ENCODE measurements around the gene CAPZB.

CAPZB gene

GRCh38 chr1:19419691-19420090, 65.6 kb downstream of the CAPZB start:
- Histone ChIP-seq H3K9ac (ENCODE audit: low read depth, low read length) (no peak overlapping the region), H3K27me3 (ENCODE audit: control insufficient read depth, insufficient read depth, low read length) (no peaks in the 10 kb centered on the region), H3K4me3 (ENCODE audit: low read depth, low read length) (no peak overlapping the region), H3K9me3 (ENCODE audit: control insufficient read depth, insufficient read depth, low read length) (no peaks in the 10 kb centered on the region), H3K4me1 (ENCODE audit: control insufficient read depth, insufficient read depth, low read length) (no peaks in the 10 kb centered on the region), H3K36me3 (ENCODE audit: control insufficient read depth, insufficient read depth, low read length) (peaks cover 7% of the 10 kb centered on the region)

GRCh38 chr1:19418503-19418971, 66.8 kb downstream of the CAPZB start:
- H3K36me3 ChIP-seq (ENCODE audit: control insufficient read depth, insufficient read depth, low read length), result peaks cover 7% of the 10 kb centered on the region
- no peaks in the 10 kb centered on the region for H3K9me3 ChIP-seq (ENCODE audit: control insufficient read depth, insufficient read depth, low read length)
- no peak overlapping the region for H3K4me3 ChIP-seq (ENCODE audit: low read depth, low read length)
- H3K27me3 ChIP-seq (ENCODE audit: control insufficient read depth, insufficient read depth, low read length), result no peaks in the 10 kb centered on the region
- no peak overlapping the region for H3K9ac ChIP-seq (ENCODE audit: low read depth, low read length)
- no peaks in the 10 kb centered on the region for H3K4me1 ChIP-seq (ENCODE audit: control insufficient read depth, insufficient read depth, low read length)

GRCh38 chr1:19416921-19417470, 68.3 kb downstream of the CAPZB start:
- Histone ChIP-seq H3K4me3 (ENCODE audit: low read depth, low read length) (no peak overlapping the region), H3K9me3 (ENCODE audit: control insufficient read depth, insufficient read depth, low read length) (no peaks in the 10 kb centered on the region), H3K9ac (ENCODE audit: low read depth, low read length) (no peak overlapping the region), H3K4me1 (ENCODE audit: control insufficient read depth, insufficient read depth, low read length) (no peaks in the 10 kb centered on the region), H3K36me3 (ENCODE audit: control insufficient read depth, insufficient read depth, low read length) (peaks cover 7% of the 10 kb centered on the region), H3K27me3 (ENCODE audit: control insufficient read depth, insufficient read depth, low read length) (no peaks in the 10 kb centered on the region)

- Histone ChIP-seq H3K36me3 (ENCODE audit: control insufficient read depth, insufficient read depth, low read length) (peaks cover 7% of the 10 kb centered on the region), H3K9me3 (ENCODE audit: control insufficient read depth, insufficient read depth, low read length) (no peaks in the 10 kb centered on the region), H3K27me3 (ENCODE audit: control insufficient read depth, insufficient read depth, low read length) (no peaks in the 10 kb centered on the region), H3K4me1 (ENCODE audit: control insufficient read depth, insufficient read depth, low read length) (no peaks in the 10 kb centered on the region), H3K4me3 (ENCODE audit: low read depth, low read length) (no peak overlapping the region), H3K9ac (ENCODE audit: low read depth, low read length) (no peak overlapping the region)
Observed at GRCh38 chr1:19416145-19416544, 69.2 kb downstream of the CAPZB start.

GRCh38 chr1:19414515-19415121, 70.7 kb downstream of the CAPZB start:
- no peaks in the 10 kb centered on the region for H3K9me3 ChIP-seq (ENCODE audit: control insufficient read depth, insufficient read depth, low read length)
- H3K27me3 ChIP-seq (ENCODE audit: control insufficient read depth, insufficient read depth, low read length), result no peaks in the 10 kb centered on the region
- no peak overlapping the region for H3K4me3 ChIP-seq (ENCODE audit: low read depth, low read length)
- no peak overlapping the region for H3K9ac ChIP-seq (ENCODE audit: low read depth, low read length)
- peaks cover 7% of the 10 kb centered on the region for H3K36me3 ChIP-seq (ENCODE audit: control insufficient read depth, insufficient read depth, low read length)
- H3K4me1 ChIP-seq (ENCODE audit: control insufficient read depth, insufficient read depth, low read length), result no peaks in the 10 kb centered on the region

GRCh38 chr1:19413999-19414398, 71.3 kb downstream of the CAPZB start:
- Histone ChIP-seq H3K36me3 (ENCODE audit: control insufficient read depth, insufficient read depth, low read length) (peaks cover 4% of the 10 kb centered on the region), H3K27me3 (ENCODE audit: control insufficient read depth, insufficient read depth, low read length) (no peaks in the 10 kb centered on the region), H3K4me3 (ENCODE audit: low read depth, low read length) (no peak overlapping the region), H3K9ac (ENCODE audit: low read depth, low read length) (no peak overlapping the region), H3K9me3 (ENCODE audit: control insufficient read depth, insufficient read depth, low read length) (no peaks in the 10 kb centered on the region), H3K4me1 (ENCODE audit: control insufficient read depth, insufficient read depth, low read length) (no peaks in the 10 kb centered on the region)

GRCh38 chr1:19412654-19413053, 72.7 kb downstream of the CAPZB start:
- H3K4me3 ChIP-seq (ENCODE audit: low read depth, low read length), result no peak overlapping the region
- no peaks in the 10 kb centered on the region for H3K27me3 ChIP-seq (ENCODE audit: control insufficient read depth, insufficient read depth, low read length)
- H3K9me3 ChIP-seq (ENCODE audit: control insufficient read depth, insufficient read depth, low read length), result no peaks in the 10 kb centered on the region
- no peaks in the 10 kb centered on the region for H3K36me3 ChIP-seq (ENCODE audit: control insufficient read depth, insufficient read depth, low read length)
- H3K9ac ChIP-seq (ENCODE audit: low read depth, low read length), result no peak overlapping the region
- H3K4me1 ChIP-seq (ENCODE audit: control insufficient read depth, insufficient read depth, low read length), result peaks cover 2% of the 10 kb centered on the region

GRCh38 chr1:19411612-19412011, 73.7 kb downstream of the CAPZB start:
- Histone ChIP-seq H3K4me1 (ENCODE audit: control insufficient read depth, insufficient read depth, low read length) (peaks cover 6% of the 10 kb centered on the region), H3K27me3 (ENCODE audit: control insufficient read depth, insufficient read depth, low read length) (no peaks in the 10 kb centered on the region), H3K36me3 (ENCODE audit: control insufficient read depth, insufficient read depth, low read length) (no peaks in the 10 kb centered on the region), H3K4me3 (ENCODE audit: low read depth, low read length) (no peak overlapping the region), H3K9ac (ENCODE audit: low read depth, low read length) (no peak overlapping the region), H3K9me3 (ENCODE audit: control insufficient read depth, insufficient read depth, low read length) (no peaks in the 10 kb centered on the region)

GRCh38 chr1:19410393-19410792, 74.9 kb downstream of the CAPZB start:
- no peak overlapping the region for H3K9ac ChIP-seq (ENCODE audit: low read depth, low read length)
- no peaks in the 10 kb centered on the region for H3K36me3 ChIP-seq (ENCODE audit: control insufficient read depth, insufficient read depth, low read length)
- H3K4me1 ChIP-seq (ENCODE audit: control insufficient read depth, insufficient read depth, low read length), result peaks cover 12% of the 10 kb centered on the region

GRCh38 chr1:19409477-19410341, 75.6 kb downstream of the CAPZB start:
- Histone ChIP-seq H3K9ac (ENCODE audit: low read depth, low read length) (no peak overlapping the region), H3K27me3 (ENCODE audit: control insufficient read depth, insufficient read depth, low read length) (no peaks in the 10 kb centered on the region), H3K4me3 (ENCODE audit: low read depth, low read length) (no peak overlapping the region), H3K36me3 (ENCODE audit: control insufficient read depth, insufficient read depth, low read length) (no peaks in the 10 kb centered on the region), H3K4me1 (ENCODE audit: control insufficient read depth, insufficient read depth, low read length) (peaks cover 12% of the 10 kb centered on the region), H3K9me3 (ENCODE audit: control insufficient read depth, insufficient read depth, low read length) (no peaks in the 10 kb centered on the region)

More at GRCh38 chr1:19410393-19410792, 74.9 kb downstream of the CAPZB start:
- H3K4me3 ChIP-seq (ENCODE audit: low read depth, low read length), result no peak overlapping the region
- no peaks in the 10 kb centered on the region for H3K9me3 ChIP-seq (ENCODE audit: control insufficient read depth, insufficient read depth, low read length)
- H3K27me3 ChIP-seq (ENCODE audit: control insufficient read depth, insufficient read depth, low read length), result no peaks in the 10 kb centered on the region

GRCh38 chr1:19407494-19408096, 77.7 kb downstream of the CAPZB start:
- Histone ChIP-seq H3K4me1 (ENCODE audit: control insufficient read depth, insufficient read depth, low read length) (peaks cover 12% of the 10 kb centered on the region), H3K9ac (ENCODE audit: low read depth, low read length) (no peak overlapping the region), H3K4me3 (ENCODE audit: low read depth, low read length) (no peak overlapping the region), H3K27me3 (ENCODE audit: control insufficient read depth, insufficient read depth, low read length) (no peaks in the 10 kb centered on the region), H3K9me3 (ENCODE audit: control insufficient read depth, insufficient read depth, low read length) (no peaks in the 10 kb centered on the region), H3K36me3 (ENCODE audit: control insufficient read depth, insufficient read depth, low read length) (peaks cover 4% of the 10 kb centered on the region)

Measured in iPS-15b (cell line).